Neural cell (in vitro differentiated cells): ENCODE results near the gene ROBO1.

ENCODE experiments used
- CTCF ChIP-seq: fragments of 450-650 bp; IDR thresholded peaks from 2 replicates; pipeline ENCODE4 v1.5.1; 2014; ENCODE audit warnings: antibody characterized with exemption, mild to moderate bottlenecking, moderate library complexity; ENCODE audit not compliant: poor library complexity, severe bottlenecking
- EP300 ChIP-seq: fragments of 450-650 bp; conservative IDR thresholded peaks from 2 replicates; pipeline ENCODE4 v1.6.1; 2014; ENCODE audit warnings: antibody characterized with exemption, mild to moderate bottlenecking, moderate library complexity; ENCODE audit not compliant: poor library complexity, severe bottlenecking
- EZH2 ChIP-seq: fragments of 200-600, 300-800 bp; shearing (Covaris generic), sonication (generic); IDR thresholded peaks from 2 replicates; pipeline ENCODE4 v1.6.1; 2014; ENCODE audit warnings: antibody characterized with exemption, low read length, borderline replicate concordance, mild to moderate bottlenecking; ENCODE audit not compliant: insufficient read depth, poor library complexity, severe bottlenecking
- MXI1 ChIP-seq: fragments of 450-650 bp; conservative IDR thresholded peaks from 2 replicates; pipeline ENCODE4 v1.6.1; 2014; ENCODE audit warnings: antibody characterized with exemption, mild to moderate bottlenecking; ENCODE audit not compliant: poor library complexity, severe bottlenecking
- POLR2AphosphoS5 ChIP-seq: IDR thresholded peaks from 2 replicates; pipeline ENCODE4 v1.6.1; 2012
- RAD21 ChIP-seq: fragments of 450-650 bp; conservative IDR thresholded peaks from 2 replicates; pipeline ENCODE4 v1.6.1; 2014; ENCODE audit warnings: antibody characterized with exemption, mild to moderate bottlenecking, moderate library complexity
- REST ChIP-seq: IDR thresholded peaks from 2 replicates; pipeline ENCODE4 v1.6.1; 2012; ENCODE audit warnings: borderline replicate concordance
- SMC3 ChIP-seq: fragments of 450-650 bp; conservative IDR thresholded peaks from 2 replicates; pipeline ENCODE4 v1.6.1; 2014; ENCODE audit warnings: antibody characterized with exemption, mild to moderate bottlenecking, moderate library complexity; ENCODE audit not compliant: poor library complexity
- TAF1 ChIP-seq: IDR thresholded peaks from 2 replicates; pipeline ENCODE4 v1.6.1; 2012; ENCODE audit warnings: low read depth

- TF ChIP-seq CTCF (no peak), EP300 (no peak), SMC3 (no peak), TAF1 (no peak), RAD21 (no peak), POLR2AphosphoS5 (no peak), EZH2 (no peak), REST (no peak), MXI1 (no peak)
These were observed 116.2 kb downstream of the ROBO1 start for GRCh38 chr3:79651536-79652065.
